Endometrial microvascular endothelial cells (primary cell): ENCODE results near the gene KIFC3. TPM values are rescaled to one million over a fixed set of nuclear protein-coding genes. Genes with fewer than 3 reads are reported as not detected.
"Not testable (repeated sequence)": the region's sequence is repeated elsewhere in the genome, so short reads cannot be mapped to it uniquely, and the experiment has no call there.

Source experiments
- in situ Hi-C: cut with HindIII; loops from 2 replicates; pipeline ENCODE4 v1.10.0; 2017; ENCODE audit warnings: low sequenced_read_pairs, low pct_unique_long_range_greater_than_20kb; ENCODE audit errors: inconsistent ontology term
- total RNA-seq: library from RNA; depleted of rRNA; stranded (reverse); fragments of >200 nt; gene quantifications from one replicate; pipeline ENCODE4 v1.2.3, GENCODE V29; 2015; ENCODE audit errors: inconsistent ontology term

Gene KIFC3
- total RNA-seq, 1 donor from 2014 or later: 47.7 TPM

DNA sequence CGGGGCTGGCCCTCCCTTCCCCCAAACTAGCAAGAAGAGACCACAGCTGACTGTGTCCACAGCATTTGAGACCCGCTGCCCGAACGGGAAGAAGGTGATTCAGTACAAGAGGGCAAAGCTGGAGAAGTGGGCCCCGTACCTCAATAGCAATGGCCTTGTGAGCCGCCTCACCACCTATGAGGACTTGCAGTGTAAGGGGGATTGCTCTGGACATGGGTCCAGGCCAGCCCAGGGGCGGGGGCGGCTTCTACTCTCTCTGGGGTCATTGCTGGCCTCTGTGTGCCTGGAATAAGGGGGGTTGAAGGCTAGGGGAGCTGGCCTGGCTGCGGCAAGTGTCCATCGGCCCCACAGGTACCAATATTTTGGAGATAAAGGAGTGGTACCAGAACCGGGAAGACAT, 79.6 kb downstream of the KIFC3 start:
- in situ Hi-C loops: no loop called here

DNA sequence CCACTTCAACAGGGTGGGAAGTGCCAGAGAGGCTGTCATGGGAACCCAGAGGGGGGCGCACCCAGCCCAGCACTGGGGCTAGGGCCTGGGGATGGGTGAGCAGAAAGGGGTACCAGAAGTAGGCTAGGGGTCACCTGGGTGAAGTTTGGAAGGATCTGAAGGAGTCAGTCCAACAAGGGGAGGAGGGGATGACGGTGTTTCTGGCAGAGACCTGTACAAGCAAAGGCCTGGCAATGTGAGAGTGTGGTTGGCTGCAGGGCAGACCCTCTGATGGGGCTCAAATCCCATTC, 80.1 kb downstream of the KIFC3 start:
- in situ Hi-C loops: no loop called here

DNA sequence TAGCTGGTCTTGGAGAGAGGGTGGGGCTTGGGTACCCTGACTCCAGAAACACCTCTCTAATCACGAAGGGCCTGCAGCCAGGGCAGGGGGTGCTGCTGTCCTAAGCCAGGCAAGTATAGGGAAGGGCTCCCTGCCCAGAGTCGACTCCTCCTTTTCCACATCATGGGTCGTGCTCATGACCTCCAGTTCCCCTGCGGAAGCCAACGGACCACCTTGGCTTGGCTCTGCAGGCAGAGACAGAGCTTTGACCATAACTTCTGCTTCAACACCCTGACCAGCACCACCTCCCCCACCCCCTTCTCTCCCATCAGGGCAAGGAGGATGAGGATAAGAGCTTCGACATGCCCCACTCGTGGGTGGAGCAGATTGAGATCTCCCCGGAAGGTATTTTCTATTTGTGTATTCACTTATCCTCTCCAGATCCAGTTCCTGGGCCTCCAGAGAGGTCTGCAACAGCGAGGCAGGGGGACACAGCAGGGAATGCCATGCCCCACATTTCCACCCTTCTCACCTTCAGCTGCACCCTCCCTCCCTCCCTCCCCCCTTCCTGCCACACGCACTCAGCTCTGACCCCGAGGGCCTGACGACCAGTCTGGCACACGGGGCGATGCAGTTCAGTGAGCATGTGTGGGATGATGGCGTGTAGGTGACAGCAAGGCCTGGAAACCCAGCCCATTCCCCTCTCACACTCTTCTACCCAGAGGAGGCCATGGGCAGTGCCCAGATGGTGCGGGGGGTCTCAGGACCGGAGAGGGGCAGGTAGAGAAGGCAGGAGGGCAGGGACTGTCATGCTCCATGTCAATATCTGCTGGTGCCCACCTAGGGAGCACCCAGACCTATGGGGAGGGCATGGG, 80.7 kb downstream of the KIFC3 start:
- in situ Hi-C loops: no loop called here

DNA sequence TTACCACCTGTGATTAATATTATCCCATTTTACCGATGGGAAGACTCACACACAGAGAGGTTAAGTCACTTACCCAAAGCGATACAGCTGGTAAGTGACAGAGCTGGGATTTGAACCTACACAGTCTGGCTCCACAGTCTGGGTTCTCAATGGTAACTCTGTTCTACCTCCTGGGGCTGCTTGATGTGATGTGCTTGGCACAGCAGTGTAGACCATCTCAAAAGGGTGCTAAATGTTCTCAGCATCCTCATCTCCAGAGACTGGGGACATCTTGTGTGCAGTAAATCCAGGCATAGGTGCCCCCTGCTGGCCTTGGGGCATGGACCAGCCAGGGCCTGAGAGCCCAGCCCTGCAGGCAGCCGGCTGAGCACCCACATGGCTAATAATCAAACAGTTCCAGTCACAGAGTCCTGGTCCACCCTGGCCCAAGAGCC, 82.1 kb downstream of the KIFC3 start:
- in situ Hi-C loops: no loop called here

DNA sequence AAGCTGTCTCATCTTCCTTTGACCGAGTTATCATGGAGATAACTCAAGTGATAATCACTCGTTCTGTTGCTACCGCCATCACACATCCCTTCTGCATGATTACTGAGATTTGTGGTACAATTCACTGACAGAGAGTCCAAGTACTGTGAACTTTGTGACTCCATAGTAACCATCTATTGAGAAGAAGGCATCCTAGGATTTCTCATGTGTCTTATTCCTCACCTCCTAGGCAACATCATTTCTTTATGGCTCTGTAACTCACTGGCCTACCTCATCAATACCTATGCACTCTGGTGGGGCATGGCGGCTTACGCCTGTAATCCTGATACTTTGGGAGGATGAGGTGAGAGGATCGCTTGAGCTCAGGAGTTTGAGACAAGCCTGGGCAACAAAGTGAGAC, 88.2 kb downstream of the KIFC3 start:
- in situ Hi-C loops: no loop called here

DNA sequence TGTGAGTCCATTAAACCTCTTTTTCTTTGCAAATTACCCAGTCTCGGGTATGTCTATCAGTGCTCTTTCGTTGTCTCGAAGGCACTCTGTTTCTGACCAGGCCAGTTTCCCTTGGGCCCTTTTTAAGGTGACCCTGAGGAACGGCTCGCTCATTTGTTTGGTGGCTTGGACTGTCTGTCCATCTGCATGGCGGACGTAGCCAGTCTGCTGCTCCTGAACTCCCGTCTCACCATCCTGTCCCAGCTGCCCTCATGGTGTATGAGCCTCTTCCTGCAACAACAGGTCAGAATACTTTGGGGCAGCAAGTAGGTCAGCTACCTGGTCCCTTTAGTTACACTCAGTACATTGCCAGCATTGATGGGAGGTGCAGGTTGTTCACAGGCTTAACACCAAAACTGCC, 88.7 kb downstream of the KIFC3 start:
- in situ Hi-C loops: no loop called here

DNA sequence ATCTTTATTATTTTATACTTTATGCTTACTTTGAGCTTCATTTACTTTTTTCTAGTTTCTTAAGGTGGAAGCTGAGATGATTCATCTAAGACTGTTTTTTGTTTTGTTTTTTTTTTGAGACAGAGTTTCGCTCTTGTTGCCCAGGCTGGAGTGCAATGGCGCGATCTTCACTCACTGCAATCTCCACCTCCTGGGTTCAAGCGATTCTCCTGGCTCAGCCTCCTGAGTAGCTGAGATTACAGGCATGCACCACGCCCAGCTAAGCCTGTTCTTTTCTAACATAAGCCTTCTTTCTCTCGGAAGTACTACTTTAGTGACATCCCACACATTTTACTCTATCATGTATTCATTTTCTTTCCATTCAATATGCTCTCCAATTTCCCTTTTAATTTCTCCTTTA, 89.7 kb downstream of the KIFC3 start:
- in situ Hi-C loops: not testable (repeated sequence)

DNA sequence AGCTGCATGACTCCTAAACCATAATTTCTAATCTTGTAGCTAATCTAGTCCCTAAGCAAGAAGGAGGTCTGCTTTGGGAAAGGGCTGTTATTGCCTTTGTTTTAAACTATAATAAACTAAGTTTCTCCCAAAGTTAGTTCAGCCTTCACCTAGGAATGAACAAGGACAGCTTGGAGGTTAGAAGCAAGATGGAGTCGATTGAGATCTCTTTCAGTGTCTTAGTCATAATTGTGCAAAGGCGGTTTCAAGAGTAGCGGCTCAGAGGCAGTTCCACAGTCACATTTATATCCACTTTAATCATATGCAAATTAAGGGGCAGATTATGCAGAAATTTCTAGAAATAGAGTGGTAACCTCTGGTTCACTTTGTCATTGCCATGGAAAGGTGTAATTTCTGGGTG, 90.3 kb downstream of the KIFC3 start:
- in situ Hi-C loops: no loop called here

DNA sequence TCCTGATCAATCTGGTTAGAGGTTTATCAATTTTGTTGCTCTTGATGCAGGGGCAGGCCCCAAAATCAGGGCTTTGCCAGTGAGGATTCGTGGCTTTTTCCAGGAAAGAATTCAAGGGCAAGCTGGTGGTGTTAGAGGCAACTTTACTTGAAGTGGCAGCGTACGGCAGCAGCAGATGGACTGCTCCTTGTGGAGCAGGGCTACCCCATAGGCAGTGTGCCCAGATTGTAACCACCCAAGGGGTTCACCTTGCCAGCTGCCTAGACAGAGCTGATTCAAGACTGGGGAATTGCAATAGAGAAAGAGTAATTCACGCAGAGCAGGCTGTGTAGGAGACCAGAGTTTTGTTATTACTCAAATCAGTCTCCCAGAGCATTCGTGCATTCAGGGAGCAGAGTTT, 90.9 kb downstream of the KIFC3 start:
- in situ Hi-C loops: no loop called here

DNA sequence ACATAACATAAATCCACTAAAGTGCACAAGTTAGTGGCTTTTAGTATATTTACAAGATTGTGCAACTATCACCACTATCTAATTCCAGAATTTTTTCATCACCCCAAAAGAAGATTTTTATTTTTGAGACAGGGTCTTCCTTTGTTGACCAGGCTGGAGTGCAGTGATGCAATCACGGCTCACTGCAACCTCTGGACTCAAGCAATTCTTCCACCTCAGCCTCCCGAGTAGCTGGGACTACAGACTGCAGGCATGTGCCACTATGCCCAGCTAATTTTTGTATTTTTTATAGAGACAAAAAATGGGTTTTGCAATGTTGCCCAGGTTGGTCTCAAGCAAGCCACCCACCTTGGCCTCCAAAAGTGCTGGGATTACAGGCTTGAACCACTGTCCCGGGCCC, 92.6 kb downstream of the KIFC3 start:
- in situ Hi-C loops: no loop called here

Other genes starting within 250 kb of the KIFC3 start
- gene ADGRG1, start 173.9 kb downstream of the KIFC3 start, total RNA-seq: 242 TPM
- gene ADGRG3, start 134.2 kb downstream of the KIFC3 start, total RNA-seq: not detected
- gene DRC7, start 107.7 kb downstream of the KIFC3 start, total RNA-seq: not detected
- 43.4 TPM for gene KATNB1, start 66.7 kb downstream of the KIFC3 start, total RNA-seq
- gene CNGB1, start 168.6 kb upstream of the KIFC3 start, total RNA-seq: not detected
- gene ZNF319, start 198.2 kb upstream of the KIFC3 start, total RNA-seq: 5.2 TPM
- 39.5 TPM for gene USB1, start 198.9 kb upstream of the KIFC3 start, total RNA-seq
- gene MMP15, start 223.3 kb upstream of the KIFC3 start, total RNA-seq: 4.3 TPM